Measurements from ENCODE around the gene SPEG. TPM values are rescaled to one million over a fixed set of nuclear protein-coding genes. Genes with fewer than 3 reads are reported as not detected.

Gene SPEG
- total and polyA plus RNA-seq, 2 of the 13 experiments (the other 11 are each of a cell fraction or from before 2014, with no cell fraction given): 0.18 to 0.24 TPM

- TF ChIP-seq ZBTB4 (CRISPR knock-in tag; IDR thresholded peaks at IDR 0.05; ENCODE audit: borderline replicate concordance) (0 out of 2 replicates have a peak, but pooled peaks have one; percentile 24), ARNT (IDR thresholded peaks at IDR 0.05) (no peak), ZBTB38 (CRISPR knock-in tag; IDR thresholded peaks at IDR 0.05) (no peak), FOSL1 (CRISPR knock-in tag; IDR thresholded peaks at IDR 0.05; ENCODE audit: borderline replicate concordance) (no peak), ETS1 (CRISPR knock-in tag; IDR thresholded peaks at IDR 0.05) (no peak), CBX5 (CRISPR knock-in tag; IDR thresholded peaks at IDR 0.05; ENCODE audit: borderline replicate concordance) (no peak), PHF8 (CRISPR knock-in tag; IDR thresholded peaks at IDR 0.05) (peak; percentile 95), MXI1 (IDR thresholded peaks at IDR 0.05; ENCODE audit: borderline replicate concordance, low read depth, low read length) (no peak; the same call in 1 of the 3 replicates), ZSCAN21 (CRISPR knock-in tag; IDR thresholded peaks at IDR 0.05; ENCODE audit: borderline replicate concordance) (no peak), SKI (IDR thresholded peaks at IDR 0.05; ENCODE audit: partially characterized antibody) (no peak), GATAD2A (CRISPR knock-in tag; IDR thresholded peaks at IDR 0.05) (peak; percentile 25; the same call in 1 of the 2 replicates), ZKSCAN1 (IDR thresholded peaks at IDR 0.05; ENCODE audit: low read length) (no peak), SUZ12 (IDR thresholded peaks at IDR 0.05; ENCODE audit: low read depth, low read length) (no peak), ZBTB7B (CRISPR knock-in tag; IDR thresholded peaks at IDR 0.05) (peak; percentile 53; the same call in 1 of the 2 replicates), FUBP1 (CRISPR knock-in tag; IDR thresholded peaks at IDR 0.05; ENCODE audit: borderline replicate concordance) (peak; percentile 35; the same call in 1 of the 2 replicates), JUND (CRISPR knock-in tag; IDR thresholded peaks at IDR 0.05) (no peak), ZNF253 (CRISPR knock-in tag; IDR thresholded peaks at IDR 0.05; ENCODE audit: borderline replicate concordance) (peak; percentile 42; the same call in 1 of the 2 replicates), PREB (CRISPR knock-in tag; IDR thresholded peaks at IDR 0.05) (no peak), PPARG (CRISPR knock-in tag; conservative IDR thresholded peaks at IDR 0.05) (no peak)
Measured at GRCh38 chr2:219387306-219388120, 47.1 kb upstream of the SPEG start, which contains the start of gene DNPEP (continued).
